H9 (cell line): ENCODE results near the gene HAUS6. TPM values are rescaled to one million over a fixed set of nuclear protein-coding genes. Genes with fewer than 3 reads are reported as not detected.

Experiments used
- DNase-seq: peaks from one replicate; pipeline ENCODE4 v3.0.0-alpha.2; 2017
- H2AFZ ChIP-seq: one replicate; pipeline ENCODE4 v1.6.1; 2013; ENCODE audit warnings: mild to moderate bottlenecking, low read length, control low read depth, moderate library complexity
- H2AK5ac ChIP-seq: 2 replicates; pipeline ENCODE4 v1.6.1; 2013; ENCODE audit warnings: low read length, control low read depth, mixed read lengths; ENCODE audit not compliant: insufficient read length
- H2BK120ac ChIP-seq: one replicate; pipeline ENCODE4 v1.6.1; 2013; ENCODE audit warnings: low read depth, mild to moderate bottlenecking, low read length, control low read depth, inconsistent platforms; ENCODE audit not compliant: poor library complexity, severe bottlenecking
- H2BK12ac ChIP-seq: 2 replicates; pipeline ENCODE4 v1.6.1; 2013; ENCODE audit warnings: low read length, control low read depth, mixed read lengths, low read depth; ENCODE audit not compliant: insufficient read length
- H2BK15ac ChIP-seq: 2 replicates; pipeline ENCODE4 v1.6.1; 2013; ENCODE audit warnings: low read depth, low read length, control low read depth
- H2BK20ac ChIP-seq: one replicate; pipeline ENCODE4 v1.6.1; 2013; ENCODE audit warnings: low read depth, mild to moderate bottlenecking, low read length, control low read depth, inconsistent platforms; ENCODE audit not compliant: poor library complexity, severe bottlenecking
- H2BK5ac ChIP-seq: 2 replicates; pipeline ENCODE4 v1.6.1; 2013; ENCODE audit warnings: low read length, control low read depth, mixed read lengths; ENCODE audit not compliant: insufficient read length
- H3K14ac ChIP-seq: 2 replicates; pipeline ENCODE4 v1.6.1; 2013; ENCODE audit warnings: low read length, control low read depth; ENCODE audit not compliant: insufficient read depth
- H3K18ac ChIP-seq: 2 replicates; pipeline ENCODE4 v1.6.1; 2013; ENCODE audit warnings: low read depth, mild to moderate bottlenecking, mixed read lengths, low read length, control low read depth; ENCODE audit not compliant: insufficient read length
- H3K23ac ChIP-seq: 2 replicates; pipeline ENCODE4 v1.6.1; 2013; ENCODE audit warnings: low read length, control low read depth, mixed read lengths, low read depth; ENCODE audit not compliant: insufficient read length
- H3K23me2 ChIP-seq: 2 replicates; pipeline ENCODE4 v1.6.1; 2013; ENCODE audit warnings: low read depth, mild to moderate bottlenecking, mixed read lengths, low read length, control low read depth; ENCODE audit not compliant: insufficient read length, poor library complexity, severe bottlenecking
- H3K27ac ChIP-seq: 2 replicates; pipeline ENCODE4 v1.5.1; 2013; ENCODE audit warnings: low read length, control low read depth, mixed read lengths, low read depth; ENCODE audit not compliant: insufficient read length
- H3K27me3 ChIP-seq: 2 replicates; pipeline ENCODE4 v1.6.1; 2013; ENCODE audit warnings: low read length, control low read depth, inconsistent platforms; ENCODE audit not compliant: insufficient read depth
- H3K4ac ChIP-seq: 2 replicates; pipeline ENCODE4 v1.6.1; 2013; ENCODE audit warnings: low read depth, mild to moderate bottlenecking, control low read depth, inconsistent platforms, low read length, moderate library complexity
- H3K4me1 ChIP-seq: 2 replicates; pipeline ENCODE4 v1.6.1; 2013; ENCODE audit warnings: low read length, control low read depth, inconsistent platforms; ENCODE audit not compliant: insufficient read depth
- H3K4me2 ChIP-seq: 2 replicates; pipeline ENCODE4 v1.6.1; 2013; ENCODE audit warnings: low read length, control low read depth, mixed read lengths; ENCODE audit not compliant: insufficient read length, insufficient read depth
- H3K56ac ChIP-seq: 2 replicates; pipeline ENCODE4 v1.6.1; 2013; ENCODE audit warnings: low read depth, mild to moderate bottlenecking, mixed read lengths, low read length, control low read depth; ENCODE audit not compliant: insufficient read length
- H3K79me1 ChIP-seq: 2 replicates; pipeline ENCODE4 v1.6.1; 2013; ENCODE audit warnings: low read depth, mild to moderate bottlenecking, moderate library complexity, low read length, control low read depth, inconsistent platforms; ENCODE audit not compliant: insufficient read depth, poor library complexity, severe bottlenecking
- H3K79me2 ChIP-seq: 2 replicates; pipeline ENCODE4 v1.6.1; 2013; ENCODE audit warnings: low read length, control low read depth, inconsistent platforms; ENCODE audit not compliant: insufficient read depth
- H3K9ac ChIP-seq: 2 replicates; pipeline ENCODE4 v1.6.1; 2013; ENCODE audit warnings: low read length, control low read depth, mixed read lengths; ENCODE audit not compliant: insufficient read length; ENCODE audit errors: extremely low read depth
- H3K9me3 ChIP-seq: one replicate; pipeline ENCODE4 v1.6.1; 2013; ENCODE audit warnings: low read depth, low read length, inconsistent platforms; ENCODE audit not compliant: control insufficient read depth
- H3T11ph ChIP-seq: one replicate; pipeline ENCODE4 v1.6.1; 2013; ENCODE audit warnings: mild to moderate bottlenecking, low read length, control low read depth, inconsistent platforms
- H4K20me1 ChIP-seq: one replicate; pipeline ENCODE4 v1.6.1; 2013; ENCODE audit not compliant: control insufficient read depth, insufficient read length, insufficient read depth
- H4K5ac ChIP-seq: 2 replicates; pipeline ENCODE4 v1.6.1; 2013; ENCODE audit warnings: low read depth, mild to moderate bottlenecking, mixed read lengths, low read length, control low read depth; ENCODE audit not compliant: insufficient read length
- H4K8ac ChIP-seq: replicated peaks from 2 replicates; pipeline ENCODE4 v1.6.1; 2013; ENCODE audit warnings: low read length, control low read depth, mixed read lengths, low read depth; ENCODE audit not compliant: insufficient read length
- H4K91ac ChIP-seq: 2 replicates; pipeline ENCODE4 v1.6.1; 2013; ENCODE audit warnings: low read depth, mild to moderate bottlenecking, moderate library complexity, mixed read lengths, low read length, control low read depth; ENCODE audit not compliant: insufficient read length
- H3K27ac Mint-ChIP-seq, 3 experiments: 2 replicates in 2 of 3; 3 replicates in 1 of 3; pipeline ENCODE4 v1.8.0; 2020 to 2021; ENCODE audit warnings: mixed read lengths in 3 of 3, mild to moderate bottlenecking in 1 of 3, moderate library complexity in 1 of 3
- H3K27me3 Mint-ChIP-seq: 2 replicates; pipeline ENCODE4 v1.8.0; 2021; ENCODE audit warnings: low read depth, mild to moderate bottlenecking, moderate library complexity, mixed read lengths
- H3K36me3 Mint-ChIP-seq, 3 experiments: 2 replicates in 2 of 3; 3 replicates in 1 of 3; pipeline ENCODE4 v1.8.0; 2020 to 2021; ENCODE audit warnings: low read depth in 3 of 3, mixed read lengths in 3 of 3; ENCODE audit not compliant: insufficient read depth in 1 of 3
- H3K4me1 Mint-ChIP-seq, 2 experiments: 2 replicates each; pipeline ENCODE4 v1.8.0; 2020; ENCODE audit warnings: mixed read lengths in 2 of 2
- H3K4me3 Mint-ChIP-seq, 2 experiments: 2 replicates in 1 of 2; 3 replicates in 1 of 2; pipeline ENCODE4 v1.8.0; 2020 to 2021; ENCODE audit warnings: mild to moderate bottlenecking in 2 of 2, mixed read lengths in 2 of 2, moderate library complexity in 1 of 2
- H3K9me3 Mint-ChIP-seq, 2 experiments: 2 replicates in 1 of 2; 3 replicates in 1 of 2; pipeline ENCODE4 v1.8.0; 2020; ENCODE audit warnings: mild to moderate bottlenecking in 2 of 2, mixed read lengths in 2 of 2, moderate library complexity in 1 of 2
- CTCF ChIP-seq: fragments of 200-600 bp; sonication (generic); conservative IDR thresholded peaks from 3 replicates; pipeline ENCODE4 v1.8.0; 2021; ENCODE audit warnings: antibody characterized with exemption, mild to moderate bottlenecking
- WGBS: extraction: QIAGEN DNeasy Blood & Tissue Kit; methylation state at CpG from one replicate; pipeline ENCODE4 v1.1.7; 2013; ENCODE audit warnings: missing lambda C conversion rate, low lambda C conversion rate, mixed read lengths; ENCODE audit not compliant: insufficient read length; ENCODE audit errors: extremely low coverage; 5-methylcytosine and 5-hydroxymethylcytosine counted together
- total RNA-seq: library from RNA; stranded (reverse); gene quantifications from 2 replicates; pipeline ENCODE4 v1.2.1, GENCODE V29; 2021

The HAUS6 gene
- total RNA-seq, 1 experiment from 2014 or later = 42.3 TPM

GRCh38 chr9:19009391-19009965 lies 93.2 kb downstream of the HAUS6 start:
- no peak overlapping the region for H3K4ac ChIP-seq
- no peak overlapping the region for H3K27ac ChIP-seq
- no peak overlapping the region for H3K23ac ChIP-seq
- H2BK12ac ChIP-seq = no peak overlapping the region
- no peaks in the 10 kb centered on the region for H3K4me1 ChIP-seq
- H3K9ac ChIP-seq = no peak overlapping the region
- Mint-ChIP-seq H3K9me3 (peaks cover under 1% of the 10 kb centered on the region in 2 experiments; a peak in 1 of 5 replicates), H3K27ac (no peak overlapping the region), H3K36me3 (no peaks in the 10 kb centered on the region), H3K27me3 (no peaks in the 10 kb centered on the region), H3K4me3 (no peak overlapping the region), H3K4me1 (peaks cover 3 to 5% of the 10 kb centered on the region in 2 experiments; a peak in 2 of 4 replicates)
- H2BK20ac ChIP-seq = no peak overlapping the region
- no peak overlapping the region for H4K91ac ChIP-seq
- no peak overlapping the region for H2AK5ac ChIP-seq
- no peak for TF ChIP-seq CTCF
- H3K18ac ChIP-seq = no peak overlapping the region
- H3K14ac ChIP-seq = no peak overlapping the region
- no peaks in the 10 kb centered on the region for H3K27me3 ChIP-seq
- H2BK15ac ChIP-seq = no peak overlapping the region
- WGBS = no CpG with 5 or more reads among the region's 5 CpGs
- H3K56ac ChIP-seq = no peak overlapping the region
- H2AFZ ChIP-seq = no peak overlapping the region
- H3K9me3 ChIP-seq = no peaks in the 10 kb centered on the region
- no peaks in the 10 kb centered on the region for H4K20me1 ChIP-seq
- H4K8ac ChIP-seq = no peak overlapping the region
- no peaks in the 10 kb centered on the region for H3K79me1 ChIP-seq
- no peak overlapping the region for H4K5ac ChIP-seq
- no peak overlapping the region for H2BK120ac ChIP-seq
- no peaks in the 10 kb centered on the region for H3K23me2 ChIP-seq
- no peaks in the 10 kb centered on the region for H3K79me2 ChIP-seq
- no peak overlapping the region for H3K4me2 ChIP-seq
- H3T11ph ChIP-seq = no peak overlapping the region
- no peak overlapping the region for H2BK5ac ChIP-seq
- DNase-seq = no peak

Other genes with a start within 250 kb of the HAUS6 start
- gene SAXO1, start 69.7 kb downstream of the HAUS6 start, total RNA-seq = 0.09 TPM in 1 of 2 replicates, not detected in the other
- gene RRAGA, start 53.5 kb downstream of the HAUS6 start, total RNA-seq = 53.8 and 56.4 TPM in 2 replicates
- 131 and 132 TPM in 2 replicates for gene PLIN2, start 24.6 kb upstream of the HAUS6 start, total RNA-seq
- gene DENND4C, start 127.8 kb upstream of the HAUS6 start, total RNA-seq = 22.6 and 26.6 TPM in 2 replicates